GM12878 (cell line): ENCODE data around the gene AP2A2. TPM values are rescaled to one million over a fixed set of nuclear protein-coding genes. Genes with fewer than 3 reads are reported as not detected.

Experiments used
- ATAC-seq: fragments of 200-7000 bp; cut with Tn5 transposase; 3 replicates; pipeline ENCODE4 v1.9.1; 2020; ENCODE audit warnings: mild to moderate bottlenecking, moderate library complexity
- BruUV-seq: library from RNA; stranded (reverse); fragments of 400-500 nt; replicated peaks from 2 replicates; lab custom pipeline; 2021; lab: Mats Ljungman, UMichigan
- CTCF ChIA-PET: fragments of 300-600 bp; sonication (Branson Sonifier 250); formaldehyde crosslinking; extraction: SDS; loops from one replicate; lab custom pipeline; 2021; ENCODE audit warnings: inconsistent platforms; lab: Yijun Ruan, JAX
- POLR2A ChIA-PET: fragments of 350-600 bp; formaldehyde crosslinking; extraction: SDS; loops from one replicate; lab custom pipeline; 2021; ENCODE audit warnings: inconsistent platforms; lab: Charles Lee
- RAD21 ChIA-PET: fragments of 300-600 bp; sonication (Branson Sonifier 250); formaldehyde crosslinking; loops from one replicate; lab custom pipeline; 2023; ENCODE audit warnings: antibody characterized with exemption; ENCODE audit not compliant: unreplicated experiment; lab: Charles Lee
- SMC1A ChIA-PET: fragments of 300-600 bp; sonication (Branson Sonifier 250); formaldehyde crosslinking; loops from one replicate; lab custom pipeline; 2023; ENCODE audit not compliant: unreplicated experiment, uncharacterized antibody; lab: Charles Lee
- DNase-seq: peaks from one replicate; pipeline ENCODE4 v3.0.0-alpha.2; 2011; ENCODE audit warnings: low read depth, low spot score
- FAIRE-seq: peaks from 3 replicates; lab custom pipeline; 2011; peaks lifted over from hg19 to GRCh38; lab: Jason Lieb, UNC
- H2AFZ ChIP-seq: 2 replicates; pipeline ENCODE4 v1.6.0; 2011; ENCODE audit warnings: low read depth, low read length, control low read depth; ENCODE audit not compliant: control insufficient read depth
- H3K27ac ChIP-seq: 2 replicates; pipeline ENCODE4 v1.5.1; 2011; ENCODE audit warnings: control low read depth; ENCODE audit not compliant: control insufficient read depth, insufficient read depth
- H3K27me3 ChIP-seq, 2 experiments: replicated peaks in 1 of 2; 2 replicates each; pipeline versions ENCODE4 v1.6.0 to v1.6.1; 2011; ENCODE audit warnings: low read length in 1 of 2; ENCODE audit not compliant: control insufficient read depth in 2 of 2, insufficient read depth in 2 of 2
- H3K36me3 ChIP-seq, 2 experiments: 2 replicates each; pipeline ENCODE4 v1.5.1; 2011; ENCODE audit warnings: low read length in 1 of 2; ENCODE audit not compliant: control insufficient read depth in 2 of 2, insufficient read depth in 2 of 2
- H3K4me1 ChIP-seq: 2 replicates; pipeline ENCODE4 v1.6.1; 2011; ENCODE audit warnings: mild to moderate bottlenecking, low read length, moderate library complexity, mixed read lengths; ENCODE audit not compliant: control insufficient read depth, insufficient read depth
- H3K4me2 ChIP-seq: 2 replicates; pipeline ENCODE4 v1.6.0; 2011; ENCODE audit warnings: control low read depth; ENCODE audit not compliant: control insufficient read depth, insufficient read depth
- H3K4me3 ChIP-seq: fragments of 200-600 bp; sonication (generic); 2 replicates; pipeline ENCODE4 v1.5.1; 2016
- H3K79me2 ChIP-seq: 2 replicates; pipeline ENCODE4 v1.6.0; 2011; ENCODE audit warnings: low read length; ENCODE audit not compliant: control insufficient read depth, insufficient read depth
- H3K9ac ChIP-seq: 2 replicates; pipeline ENCODE4 v1.8.0; 2011; ENCODE audit warnings: low read length, control low read depth, mixed read lengths; ENCODE audit not compliant: control insufficient read depth, insufficient read depth
- H3K9me3 ChIP-seq: replicated peaks from 3 replicates; pipeline ENCODE4 v1.5.1; 2011; ENCODE audit warnings: mild to moderate bottlenecking, low read length; ENCODE audit not compliant: control insufficient read depth, insufficient read depth
- H4K20me1 ChIP-seq: 2 replicates; pipeline ENCODE4 v1.6.0; 2011; ENCODE audit not compliant: control insufficient read depth, insufficient read depth
- CBX5 ChIP-seq: sonication (generic); IDR thresholded peaks from 2 replicates; pipeline ENCODE4 v1.6.1; 2016; ENCODE audit warnings: low read depth, moderate library complexity, mild to moderate bottlenecking, inconsistent platforms
- CEBPB ChIP-seq, 2 experiments: fragments of 150-350 bp in 1 of 2; IDR thresholded peaks; 2 replicates each; pipeline ENCODE4 v1.6.1; 2012 to 2014; ENCODE audit warnings: low read depth in 2 of 2, low read length in 2 of 2, borderline replicate concordance in 1 of 2, inconsistent platforms in 1 of 2
- CUX1 ChIP-seq: IDR thresholded peaks from 2 replicates; pipeline ENCODE4 v1.6.1; 2012; ENCODE audit warnings: improper control_type of control experiment, low read depth, low read length; ENCODE audit not compliant: insufficient replicate concordance
- EED ChIP-seq: sonication (generic); IDR thresholded peaks from 2 replicates; pipeline ENCODE4 v1.6.1; 2016; ENCODE audit warnings: antibody characterized with exemption, low read depth
- HCFC1 ChIP-seq: fragments of 150-350 bp; IDR thresholded peaks from 2 replicates; pipeline ENCODE4 v1.6.1; 2014; ENCODE audit warnings: low read length
- HDAC2 ChIP-seq: fragments of 200-600 bp; sonication (generic); IDR thresholded peaks from 2 replicates; pipeline ENCODE4 v1.6.1; 2017
- IRF4 ChIP-seq: IDR thresholded peaks from 2 replicates; pipeline ENCODE4 v1.6.1; 2011; ENCODE audit warnings: low read depth, low read length
- IRF5 ChIP-seq: fragments of 450-650 bp; IDR thresholded peaks from 2 replicates; pipeline ENCODE4 v1.6.1; 2017; ENCODE audit warnings: borderline replicate concordance
- KAT2A ChIP-seq: conservative IDR thresholded peaks from 2 replicates; pipeline ENCODE4 v1.6.1; 2011; ENCODE audit warnings: low read depth, low read length; ENCODE audit not compliant: control insufficient read depth
- NFIC ChIP-seq: IDR thresholded peaks from 2 replicates; pipeline ENCODE4 v1.6.1; 2012; ENCODE audit warnings: low read depth, mild to moderate bottlenecking, inconsistent platforms, low read length, moderate library complexity
- NFYA ChIP-seq: IDR thresholded peaks from 2 replicates; pipeline ENCODE4 v1.6.1; 2011; ENCODE audit warnings: low read depth, mild to moderate bottlenecking, low read length, improper control_type of control experiment, borderline replicate concordance
- PAX5 ChIP-seq: IDR thresholded peaks from 2 replicates; pipeline ENCODE4 v1.6.1; 2011; ENCODE audit warnings: low read depth, low read length, borderline replicate concordance
- POU2F2 ChIP-seq: IDR thresholded peaks from 3 replicates; pipeline ENCODE4 v1.6.1; 2011; ENCODE audit warnings: low read depth, mild to moderate bottlenecking, low read length, borderline replicate concordance
- RCOR1 ChIP-seq: conservative IDR thresholded peaks from 2 replicates; pipeline ENCODE4 v1.6.1; 2012; ENCODE audit warnings: low read depth, low read length, improper control_type of control experiment
- TARDBP ChIP-seq: IDR thresholded peaks from 2 replicates; pipeline ENCODE4 v1.6.1; 2016; ENCODE audit warnings: borderline replicate concordance
- TCF7 ChIP-seq: IDR thresholded peaks from 2 replicates; pipeline ENCODE4 v1.6.1; 2014; ENCODE audit warnings: antibody characterized with exemption, borderline replicate concordance
- YY1 ChIP-seq: IDR thresholded peaks from 2 replicates; pipeline ENCODE4 v1.6.1; 2011; ENCODE audit warnings: low read depth, mild to moderate bottlenecking, low read length
- ZNF384 ChIP-seq: IDR thresholded peaks from 2 replicates; pipeline ENCODE4 v1.6.1; 2012; ENCODE audit warnings: low read depth, mild to moderate bottlenecking, low read length, improper control_type of control experiment, borderline replicate concordance
- WGBS: methylation state at CpG from one replicate; pipeline ENCODE4 v1.1.6; 2016; ENCODE audit warnings: low lambda C conversion rate; ENCODE audit not compliant: insufficient replicate concordance, insufficient coverage; ENCODE audit errors: missing lambda C conversion rate; 5-methylcytosine and 5-hydroxymethylcytosine counted together
- in situ Hi-C: fragments of 300-500 bp; cut with MboI; formaldehyde crosslinking; loops from 9 replicates; pipeline ENCODE4 v1.14.3; 2018; ENCODE audit warnings: mixed read lengths
- intact Hi-C: fragments of 100-400 bp; cut with micrococcal nuclease; formaldehyde crosslinking; loops from one replicate; pipeline ENCODE4 v1.14.2; 2022; ENCODE audit not compliant: unreplicated experiment
- polyA plus RNA-seq, 11 experiments: library from polyadenylated mRNA; depleted of rRNA in 4 of 11; unstranded in 6 of 11; stranded (reverse) in 5 of 11; fragments of >200 nt; fragmentation: Nextera tagmentation in 4 of 11; fragmentation: Illumina TruSeq in 1 of 11; extraction: Ambion mirVana in 4 of 11; extraction: Trizol in 1 of 11; gene quantifications; 1 replicate in 1 of 11; 2 replicates in 10 of 11; pipeline versions ENCODE4 v1.2.1 to v1.2.3, GENCODE V29; 2011 to 2016; ENCODE audit warnings: inconsistent platforms in 2 of 11, missing spikeins in 2 of 11, low read depth in 1 of 11
- total RNA-seq, 4 experiments: library from RNA; depleted of rRNA in 3 of 4; stranded (reverse); fragments of >200 nt in 3 of 4; fragmentation: Illumina TruSeq in 1 of 4; extraction: Trizol in 1 of 4; gene quantifications; 2 replicates each; pipeline versions ENCODE4 v1.2.1 to v1.2.3, GENCODE V29; 2013 to 2021

Gene AP2A2
- total and polyA plus RNA-seq, 10 of the 15 experiments (the other 5 are each of a cell fraction or from before 2014, with no cell fraction given): 0.58 to 48.8 (median 18.2) TPM

GRCh38 chr11:955154-956063 is 29.7 kb downstream of the AP2A2 start:
- Histone ChIP-seq H3K4me1 (no peaks in the 10 kb centered on the region), H3K4me3 (no peak overlapping the region), H3K27ac (no peak overlapping the region), H3K36me3 (peaks cover 0 to 3% of the 10 kb centered on the region in 2 experiments; a peak in 3 of 4 replicates), H2AFZ (no peak overlapping the region), H3K4me2 (no peak overlapping the region), H3K9me3 (no peaks in the 10 kb centered on the region), H4K20me1 (peaks cover 4% of the 10 kb centered on the region; the same call in 1 of the 2 replicates), H3K79me2 (peaks cover 2% of the 10 kb centered on the region; the same call in 1 of the 2 replicates), H3K9ac (no peak overlapping the region), H3K27me3 (no peaks in the 10 kb centered on the region)
- 78% methylated on average over 15 of the region's 15 CpGs for WGBS
- ATAC-seq (no peak), FAIRE-seq (no peak), DNase-seq (no peak)
- ChIA-PET SMC1A (no interaction called here), CTCF (no interaction called here), POLR2A (no interaction called here), RAD21 (no interaction called here)
- intact Hi-C loops: no loop called here
- in situ Hi-C loops: no loop called here
- BruUV-seq: no TSS peak
- TF ChIP-seq ZNF384 (no peak), NFIC (no peak), CUX1 (no peak), HCFC1 (no peak), CEBPB (IDR thresholded peaks at IDR 0.05; ENCODE audit: borderline replicate concordance in 1 of 2, low read depth in 2 of 2, low read length in 2 of 2) (no peak), RCOR1 (no peak), HDAC2 (no peak), IRF5 (no peak), POU2F2 (no peak), TARDBP (no peak), TCF7 (no peak), YY1 (no peak), KAT2A (no peak), CBX5 (no peak), PAX5 (no peak), EED (no peak), IRF4 (no peak), NFYA (no peak)
